Keratinocyte (primary cell): ENCODE results near the gene SPOCK1. TPM values are rescaled to one million over a fixed set of nuclear protein-coding genes. Genes with fewer than 3 reads are reported as not detected.

Experiments used
- DNase-seq: peaks from one replicate; pipeline ENCODE4 v3.0.0-alpha.2; 2011; ENCODE audit warnings: low read depth, missing footprints, low spot score
- FAIRE-seq: peaks from 2 replicates; lab custom pipeline; 2011; peaks lifted over from hg19 to GRCh38; lab: Jason Lieb, UNC
- H2AFZ ChIP-seq: 2 replicates; pipeline ENCODE4 v1.6.0; 2012; ENCODE audit warnings: low read length, control low read depth, inconsistent platforms; ENCODE audit not compliant: control insufficient read depth
- H3K27ac ChIP-seq: 2 replicates; pipeline ENCODE4 v1.5.1; 2011; ENCODE audit warnings: low read length; ENCODE audit not compliant: control insufficient read depth, insufficient read depth
- H3K27me3 ChIP-seq: 3 replicates; pipeline ENCODE4 v1.6.0; 2011; ENCODE audit warnings: low read length; ENCODE audit not compliant: control insufficient read depth, insufficient read depth; ENCODE audit errors: extremely low read depth
- H3K36me3 ChIP-seq, 2 experiments: 2 replicates in 1 of 2; 3 replicates in 1 of 2; pipeline ENCODE4 v1.5.1; 2011; ENCODE audit warnings: low read length in 2 of 2, mild to moderate bottlenecking in 1 of 2; ENCODE audit not compliant: control insufficient read depth in 2 of 2, insufficient read depth in 2 of 2; ENCODE audit errors: extremely low read depth in 1 of 2
- H3K4me1 ChIP-seq: 3 replicates; pipeline ENCODE4 v1.5.1; 2011; ENCODE audit warnings: low read length; ENCODE audit not compliant: control insufficient read depth, insufficient read depth; ENCODE audit errors: extremely low read depth
- H3K4me2 ChIP-seq: 3 replicates; pipeline ENCODE4 v1.6.0; 2011; ENCODE audit warnings: low read depth, low read length; ENCODE audit not compliant: control insufficient read depth, insufficient read depth; ENCODE audit errors: extremely low read depth
- H3K4me3 ChIP-seq, 3 experiments: fragments of 200-600 bp in 1 of 3; sonication (generic) in 1 of 3; 2 replicates in 2 of 3; 3 replicates in 1 of 3; pipeline ENCODE4 v1.5.1; 2011 to 2016; ENCODE audit warnings: low read length in 3 of 3, mild to moderate bottlenecking in 3 of 3, control low read depth in 2 of 3, inconsistent platforms in 1 of 3, low read depth in 1 of 3, mixed read lengths in 1 of 3, mixed run types in 1 of 3, moderate library complexity in 1 of 3; ENCODE audit not compliant: control insufficient read depth in 2 of 3, insufficient read depth in 2 of 3; ENCODE audit errors: extremely low read depth in 1 of 3
- H3K79me2 ChIP-seq: 2 replicates; pipeline ENCODE4 v1.6.0; 2012; ENCODE audit warnings: low read length; ENCODE audit not compliant: control insufficient read depth, insufficient read depth
- H3K9ac ChIP-seq: 3 replicates; pipeline ENCODE4 v1.6.0; 2011; ENCODE audit warnings: low read length; ENCODE audit not compliant: control insufficient read depth, insufficient read depth; ENCODE audit errors: extremely low read depth
- H3K9me1 ChIP-seq: 3 replicates; pipeline ENCODE4 v1.6.0; 2011; ENCODE audit warnings: low read length; ENCODE audit not compliant: control insufficient read depth, insufficient read depth; ENCODE audit errors: extremely low read depth
- H3K9me3 ChIP-seq: 2 replicates; pipeline ENCODE4 v1.5.1; 2012; ENCODE audit warnings: low read depth, low read length; ENCODE audit not compliant: control insufficient read depth
- H4K20me1 ChIP-seq: 3 replicates; pipeline ENCODE4 v1.6.0; 2011; ENCODE audit warnings: low read length; ENCODE audit not compliant: control insufficient read depth, insufficient read depth; ENCODE audit errors: extremely low read depth
- EZH2 ChIP-seq: IDR thresholded peaks from one replicate; pipeline ENCODE4 v1.6.1; 2012; ENCODE audit warnings: inconsistent platforms, mild to moderate bottlenecking, low read length, moderate library complexity
- dilution Hi-C: fragments of 300-500 bp; cut with MboI; formaldehyde crosslinking; loops from one replicate; pipeline ENCODE4 v1.7.0; 2020; ENCODE audit warnings: low sequenced_read_pairs; ENCODE audit not compliant: extremely low pct_ligation_motif_present
- polyA plus RNA-seq, 5 experiments: library from polyadenylated mRNA; depleted of rRNA in 3 of 5; stranded (reverse) in 3 of 5; stranded (forward) in 1 of 5; unstranded in 1 of 5; fragments of >200 nt; gene quantifications; 1 replicate in 1 of 5; 2 replicates in 3 of 5; 3 replicates in 1 of 5; pipeline versions ENCODE4 v1.2.1 to v1.2.3, GENCODE V29; 2011 to 2012; ENCODE audit warnings: missing spikeins in 2 of 5, low read depth in 1 of 5, low replicate concordance in 1 of 5
- TF ChIP-seq, protein P1 (sequence below), 3 experiments: IDR thresholded peaks in 1 of 3; conservative IDR thresholded peaks in 1 of 3; optimal IDR thresholded peaks in 1 of 3; 2 replicates in 2 of 3; 3 replicates in 1 of 3; pipeline versions ENCODE3 to v1.5.1; 2011; ENCODE audit warnings: low read length in 3 of 3, mild to moderate bottlenecking in 3 of 3, moderate library complexity in 2 of 3, control low read depth in 1 of 3, inconsistent platforms in 1 of 3; ENCODE audit not compliant: insufficient read depth in 2 of 3; ENCODE audit errors: extremely low read depth in 1 of 3

The SPOCK1 gene
- polyA plus RNA-seq, 1 donor (not counting 4 experiments of a cell fraction or from before 2014, with no cell fraction given), result 5.5 TPM

DNA sequence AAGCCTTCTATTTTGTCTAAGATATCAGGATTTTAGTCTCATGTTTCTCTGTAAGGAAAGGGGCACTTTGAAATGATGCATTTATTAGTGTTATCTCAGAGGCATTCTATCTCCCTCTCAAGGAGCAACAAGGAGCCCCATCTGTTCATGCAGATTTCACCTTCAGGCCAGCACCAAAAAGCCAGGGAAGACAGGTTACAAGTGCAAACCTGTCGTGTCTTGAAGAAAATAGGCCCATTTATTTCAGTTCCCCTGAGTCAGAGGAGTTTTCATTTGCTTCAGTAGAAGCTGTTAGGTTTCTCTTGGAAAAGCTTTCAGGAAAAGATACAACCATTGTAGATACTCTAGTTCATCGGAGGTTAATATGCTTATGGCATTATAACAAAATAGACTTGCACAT is 97.2 kb downstream of the SPOCK1 start:
- H3K4me1 ChIP-seq, result no peaks in the 10 kb centered on the region
- H3K27ac ChIP-seq, result no peak overlapping the region
- H3K9me3 ChIP-seq, result no peaks in the 10 kb centered on the region
- H3K27me3 ChIP-seq, result peaks cover 6% of the 10 kb centered on the region
- no peaks in the 10 kb centered on the region for H3K36me3 ChIP-seq
- no peak overlapping the region for H3K9ac ChIP-seq
- no peak overlapping the region for H3K4me3 ChIP-seq
- no peaks in the 10 kb centered on the region for H3K9me1 ChIP-seq
- no peaks in the 10 kb centered on the region for H3K79me2 ChIP-seq
- H3K4me2 ChIP-seq, result no peak overlapping the region
- no peak overlapping the region for H2AFZ ChIP-seq
- dilution Hi-C loops, result no loop called here
- DNase-seq (no peak), FAIRE-seq (peak; percentile 58)
- no peaks in the 10 kb centered on the region for H4K20me1 ChIP-seq
- TF ChIP-seq EZH2, result no peak
- TF ChIP-seq, protein P1, sequence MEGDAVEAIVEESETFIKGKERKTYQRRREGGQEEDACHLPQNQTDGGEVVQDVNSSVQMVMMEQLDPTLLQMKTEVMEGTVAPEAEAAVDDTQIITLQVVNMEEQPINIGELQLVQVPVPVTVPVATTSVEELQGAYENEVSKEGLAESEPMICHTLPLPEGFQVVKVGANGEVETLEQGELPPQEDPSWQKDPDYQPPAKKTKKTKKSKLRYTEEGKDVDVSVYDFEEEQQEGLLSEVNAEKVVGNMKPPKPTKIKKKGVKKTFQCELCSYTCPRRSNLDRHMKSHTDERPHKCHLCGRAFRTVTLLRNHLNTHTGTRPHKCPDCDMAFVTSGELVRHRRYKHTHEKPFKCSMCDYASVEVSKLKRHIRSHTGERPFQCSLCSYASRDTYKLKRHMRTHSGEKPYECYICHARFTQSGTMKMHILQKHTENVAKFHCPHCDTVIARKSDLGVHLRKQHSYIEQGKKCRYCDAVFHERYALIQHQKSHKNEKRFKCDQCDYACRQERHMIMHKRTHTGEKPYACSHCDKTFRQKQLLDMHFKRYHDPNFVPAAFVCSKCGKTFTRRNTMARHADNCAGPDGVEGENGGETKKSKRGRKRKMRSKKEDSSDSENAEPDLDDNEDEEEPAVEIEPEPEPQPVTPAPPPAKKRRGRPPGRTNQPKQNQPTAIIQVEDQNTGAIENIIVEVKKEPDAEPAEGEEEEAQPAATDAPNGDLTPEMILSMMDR (optimal IDR thresholded peaks at IDR 0.05 in 1 of 3, IDR thresholded peaks at IDR 0.05 in 1 of 3, conservative IDR thresholded peaks at IDR 0.05 in 1 of 3; ENCODE audit: extremely low read depth in 1 of 3, insufficient read depth in 2 of 3, low read length in 3 of 3), result no peak

DNA sequence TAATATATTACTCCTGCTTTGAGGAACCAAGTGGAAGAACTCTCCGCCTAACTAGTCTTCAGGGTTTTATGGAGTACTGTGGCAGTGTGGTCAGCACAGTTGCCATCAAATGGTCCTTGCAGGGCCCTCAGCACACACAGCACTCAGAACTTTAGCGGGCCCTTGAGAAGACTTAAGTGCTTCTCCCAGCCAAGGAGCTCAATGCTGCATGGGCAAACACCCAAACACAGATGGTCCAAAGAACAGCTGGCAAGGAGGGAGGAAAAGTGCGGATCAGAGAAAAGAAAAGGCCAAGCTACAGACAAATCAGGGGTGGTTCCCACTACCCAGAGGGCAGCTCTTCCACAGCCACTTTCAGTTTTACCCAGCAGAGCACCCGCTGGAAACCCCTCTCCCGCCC is 98.6 kb downstream of the SPOCK1 start:
- H2AFZ ChIP-seq, result no peak overlapping the region
- peaks cover 7% of the 10 kb centered on the region for H3K27me3 ChIP-seq
- H3K9me3 ChIP-seq, result no peaks in the 10 kb centered on the region
- H3K4me1 ChIP-seq, result no peaks in the 10 kb centered on the region
- DNase-seq (no peak), FAIRE-seq (no peak)
- H3K36me3 ChIP-seq, result no peaks in the 10 kb centered on the region
- dilution Hi-C loops, result no loop called here
- TF ChIP-seq, protein P1 (optimal IDR thresholded peaks at IDR 0.05 in 1 of 3, IDR thresholded peaks at IDR 0.05 in 1 of 3, conservative IDR thresholded peaks at IDR 0.05 in 1 of 3; ENCODE audit: extremely low read depth in 1 of 3, insufficient read depth in 2 of 3, low read length in 3 of 3), result no peak
- TF ChIP-seq EZH2, result no peak
- H3K9me1 ChIP-seq, result no peaks in the 10 kb centered on the region
- H3K4me3 ChIP-seq, result no peak overlapping the region
- H3K27ac ChIP-seq, result no peak overlapping the region
- no peak overlapping the region for H3K9ac ChIP-seq
- H4K20me1 ChIP-seq, result no peaks in the 10 kb centered on the region
- H3K79me2 ChIP-seq, result no peaks in the 10 kb centered on the region
- H3K4me2 ChIP-seq, result no peak overlapping the region
